Measurements from ENCODE around the gene WDR53. TPM values are rescaled to one million over a fixed set of nuclear protein-coding genes. Genes with fewer than 3 reads are reported as not detected.
A peak's percentile ranks its signal among the peaks of the same experiment; 100 is the strongest.

The WDR53 gene
- total and polyA plus RNA-seq, 9 of the 15 experiments (the other 6 are each of a cell fraction or from before 2014, with no cell fraction given): 13.0 to 34.5 (median 20.9) TPM

- TF ChIP-seq ZNF518B (CRISPR knock-in tag; IDR thresholded peaks at IDR 0.05): no peak
- no peak for TF ChIP-seq BCL6 (CRISPR knock-in tag; IDR thresholded peaks at IDR 0.05)
- no peak for TF ChIP-seq HEY1 (CRISPR knock-in tag; IDR thresholded peaks at IDR 0.05; ENCODE audit: borderline replicate concordance)
- no peak for TF ChIP-seq HOMEZ (CRISPR knock-in tag; IDR thresholded peaks at IDR 0.05)
- TF ChIP-seq ZBTB33 (CRISPR knock-in tag; IDR thresholded peaks at IDR 0.05): peak; percentile 66; the same call in 1 of the 2 replicates
- TF ChIP-seq OTX1 (CRISPR knock-in tag; IDR thresholded peaks at IDR 0.05): no peak
- TF ChIP-seq ZNF311 (CRISPR knock-in tag; IDR thresholded peaks at IDR 0.05): no peak
- TF ChIP-seq E2F6 (IDR thresholded peaks at IDR 0.05; ENCODE audit: borderline replicate concordance in 1 of 2, extremely low read depth in 1 of 2, insufficient read depth in 1 of 2, insufficient read length in 1 of 2, low read depth in 1 of 2, low read length in 1 of 2, poor library complexity in 1 of 2, severe bottlenecking in 1 of 2): peak in 1 of 2 experiments; percentile 45
- TF ChIP-seq E2F8 (IDR thresholded peaks at IDR 0.05; ENCODE audit: low read depth, partially characterized antibody): no peak
- TF ChIP-seq ZNF384 (IDR thresholded peaks at IDR 0.05; ENCODE audit: low read depth, low read length): no peak; the same call in 1 of the 2 replicates
- no peak for TF ChIP-seq MXD1 (CRISPR knock-in tag; IDR thresholded peaks at IDR 0.05; ENCODE audit: borderline replicate concordance, poor library complexity, severe bottlenecking)
- TF ChIP-seq XRCC4 (IDR thresholded peaks at IDR 0.05; ENCODE audit: extremely low read depth, insufficient read depth, insufficient read length): no peak
- TF ChIP-seq NR1H2 (CRISPR knock-in tag; IDR thresholded peaks at IDR 0.05): no peak
- TF ChIP-seq FOXA3 (CRISPR knock-in tag; conservative IDR thresholded peaks at IDR 0.05 in 1 of 2, IDR thresholded peaks at IDR 0.05 in 1 of 2): no peak
Observed at GRCh38 chr3:196528639-196529233, 39.6 kb downstream of the WDR53 start (continued).
